ENCODE measurements around the gene NXNL2.

The NXNL2 gene

DNA sequence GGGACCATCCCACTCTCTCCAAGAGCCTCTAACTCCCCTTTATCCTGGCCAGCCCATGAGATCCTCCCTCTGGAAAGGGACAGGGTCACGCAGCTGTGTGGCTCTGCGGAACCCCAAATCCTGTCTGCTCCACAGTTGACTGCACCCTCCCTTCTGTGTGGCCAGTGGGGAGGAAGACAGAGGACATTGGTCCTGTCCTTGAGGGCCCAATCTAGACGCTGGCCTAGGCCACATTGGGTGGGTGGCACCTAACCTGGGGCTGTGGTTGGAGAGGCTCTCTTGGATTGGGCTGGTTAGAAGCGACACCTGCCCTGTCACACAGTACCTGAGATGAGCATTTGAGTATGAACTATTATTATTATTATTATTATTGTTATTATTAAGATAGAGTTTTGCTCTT, 12.6 kb upstream of the NXNL2 start:
- FAIRE-seq: no peak
- no peak for TF ChIP-seq POLR2A (IDR thresholded peaks at IDR 0.05; ENCODE audit: low read depth, low read length)
- DNase-seq (ENCODE audit: insufficient read length, low spot score): no peak

DNA sequence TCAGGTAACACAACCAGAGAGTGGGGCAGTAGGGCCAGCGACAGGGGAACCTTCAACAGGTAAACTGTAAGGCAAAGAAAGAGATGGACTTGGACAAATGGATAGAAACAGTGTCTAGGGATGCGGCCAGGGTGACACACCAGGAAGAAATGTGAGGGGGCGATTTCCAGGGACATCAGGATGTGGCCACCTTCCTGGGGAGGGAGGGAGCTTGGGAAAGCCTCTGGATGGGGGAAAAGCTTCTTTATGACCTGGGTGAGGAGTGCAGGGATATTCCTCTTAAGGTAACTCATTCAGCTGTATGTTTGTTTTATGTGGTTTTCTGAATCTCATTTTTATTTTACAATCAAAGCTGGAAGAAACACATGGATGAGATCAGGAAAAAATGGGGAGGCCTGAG, 11.9 kb upstream of the NXNL2 start:
- no peak for FAIRE-seq
- DNase-seq (ENCODE audit: insufficient read length, low spot score): peak; percentile 65
- TF ChIP-seq POLR2A (IDR thresholded peaks at IDR 0.05; ENCODE audit: low read depth, low read length): no peak

DNA sequence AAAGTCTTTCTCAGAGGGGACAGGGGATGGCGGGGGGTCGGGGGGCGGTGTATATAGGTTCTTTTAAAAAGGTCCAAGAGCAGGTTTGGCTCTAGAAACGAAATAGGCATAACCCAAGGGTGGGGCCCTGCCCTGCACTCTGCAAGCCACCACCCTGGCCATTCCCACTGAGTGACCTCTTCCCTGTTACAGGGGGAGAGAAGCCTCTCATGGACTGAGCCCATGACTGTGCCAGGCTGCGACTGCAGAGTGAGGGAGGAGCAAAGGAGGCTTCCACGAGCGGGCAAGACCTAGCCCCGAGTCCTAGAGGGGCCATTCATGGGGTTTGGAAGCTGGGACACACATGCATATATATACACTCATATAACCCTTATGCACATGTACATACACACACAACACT, 10.1 kb upstream of the NXNL2 start:
- no peak for FAIRE-seq
- no peak for DNase-seq (ENCODE audit: insufficient read length, low spot score)
- TF ChIP-seq POLR2A (IDR thresholded peaks at IDR 0.05; ENCODE audit: low read depth, low read length): no peak

DNA sequence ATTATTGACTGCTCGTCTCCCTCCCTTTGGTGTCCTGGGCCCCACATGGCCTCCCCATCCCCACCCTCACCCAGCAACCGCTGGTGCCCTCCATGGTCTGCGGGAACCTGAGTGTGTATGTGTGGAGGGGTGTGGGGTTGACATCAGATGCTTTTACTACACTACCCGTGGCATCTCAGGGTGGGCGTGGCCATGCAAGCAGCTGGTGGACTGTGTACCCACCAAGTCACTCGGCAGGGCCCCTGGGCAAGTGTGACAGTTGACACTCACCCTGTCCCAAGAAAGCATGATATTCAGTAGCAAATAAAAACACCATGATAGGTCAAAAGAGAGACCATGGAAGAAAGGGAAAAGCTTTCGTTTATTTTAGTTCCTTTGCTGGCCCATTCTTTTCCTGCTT, 7.4 kb upstream of the NXNL2 start:
- FAIRE-seq: no peak
- no peak for DNase-seq (ENCODE audit: insufficient read length, low spot score)
- TF ChIP-seq POLR2A (IDR thresholded peaks at IDR 0.05; ENCODE audit: low read depth, low read length): no peak

DNA sequence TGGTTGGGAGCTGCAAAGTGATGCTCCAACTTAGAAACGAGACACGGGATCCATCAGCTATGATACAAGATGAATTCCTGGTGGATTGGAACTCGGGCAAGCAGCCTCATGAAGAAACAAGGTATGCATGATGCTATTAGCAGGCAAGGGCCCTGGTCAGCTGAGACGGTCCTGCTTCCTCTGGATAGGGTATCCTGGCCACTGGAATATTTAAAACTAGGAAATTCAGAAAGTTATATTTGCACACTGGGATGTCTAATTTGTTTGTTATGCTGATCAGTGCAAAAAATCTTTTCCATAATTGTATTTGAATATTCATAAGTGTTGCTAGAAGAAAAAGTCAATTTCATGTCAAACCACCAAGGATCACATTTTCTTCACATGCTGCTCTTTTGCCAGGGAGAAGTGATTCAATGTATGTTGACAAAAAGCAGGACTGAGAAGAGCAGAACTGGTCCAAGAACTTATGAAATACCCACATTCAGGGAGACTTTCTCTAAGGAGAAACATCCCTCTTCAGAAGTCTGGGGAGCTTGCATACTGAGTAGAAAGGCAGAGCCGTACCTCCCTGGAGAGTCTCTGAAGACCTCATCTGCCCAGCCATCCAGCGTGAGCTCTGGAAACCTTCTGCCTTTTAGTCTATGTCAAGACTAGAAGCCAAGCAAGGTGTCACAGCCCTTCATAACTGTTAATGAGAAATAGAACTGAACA, 6.7 kb upstream of the NXNL2 start:
- TF ChIP-seq POLR2A (IDR thresholded peaks at IDR 0.05; ENCODE audit: low read depth, low read length): no peak
- no peak for FAIRE-seq
- DNase-seq (ENCODE audit: insufficient read length, low spot score): no peak

DNA sequence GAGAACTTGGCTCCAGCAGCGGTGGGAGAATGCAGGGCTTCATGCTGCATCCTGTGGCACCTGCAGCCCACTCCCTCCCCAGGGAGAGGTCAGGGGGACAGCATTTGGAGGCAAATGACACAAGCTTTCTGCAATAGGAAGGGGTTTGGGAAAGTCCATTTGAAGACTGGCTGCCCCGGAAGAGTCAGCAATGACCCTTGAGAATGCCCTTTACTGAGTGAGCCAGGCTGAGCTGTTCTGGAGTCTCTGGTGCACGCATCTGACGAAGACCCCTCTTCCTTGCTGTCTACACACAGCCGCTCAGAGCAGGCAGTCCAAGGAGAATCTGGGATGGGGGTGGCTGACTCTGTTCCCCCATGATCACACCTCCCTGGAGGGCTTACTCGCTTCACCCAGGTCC, 5.5 kb upstream of the NXNL2 start:
- no peak for DNase-seq (ENCODE audit: insufficient read length, low spot score)
- TF ChIP-seq POLR2A (IDR thresholded peaks at IDR 0.05; ENCODE audit: low read depth, low read length): no peak
- no peak for FAIRE-seq

DNA sequence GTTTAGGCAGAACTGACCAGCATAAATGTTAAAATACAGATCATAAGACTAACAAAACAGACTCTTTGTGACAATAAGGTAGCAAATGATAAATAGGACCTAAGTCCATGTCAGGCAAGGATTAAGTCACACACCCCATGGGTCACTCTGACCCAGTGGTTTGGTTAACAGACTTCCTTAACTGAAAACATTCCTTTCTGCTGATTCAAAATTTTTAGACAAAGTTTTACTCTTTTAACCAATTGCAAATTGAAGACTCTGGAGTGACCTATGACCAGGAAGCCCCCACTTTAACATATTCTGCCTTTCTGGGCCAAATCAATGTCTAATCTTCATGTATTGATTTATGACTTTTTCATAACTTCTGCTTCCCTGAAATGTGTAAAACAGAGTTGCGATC, 4.9 kb upstream of the NXNL2 start:
- FAIRE-seq: peak; percentile 78

DNA sequence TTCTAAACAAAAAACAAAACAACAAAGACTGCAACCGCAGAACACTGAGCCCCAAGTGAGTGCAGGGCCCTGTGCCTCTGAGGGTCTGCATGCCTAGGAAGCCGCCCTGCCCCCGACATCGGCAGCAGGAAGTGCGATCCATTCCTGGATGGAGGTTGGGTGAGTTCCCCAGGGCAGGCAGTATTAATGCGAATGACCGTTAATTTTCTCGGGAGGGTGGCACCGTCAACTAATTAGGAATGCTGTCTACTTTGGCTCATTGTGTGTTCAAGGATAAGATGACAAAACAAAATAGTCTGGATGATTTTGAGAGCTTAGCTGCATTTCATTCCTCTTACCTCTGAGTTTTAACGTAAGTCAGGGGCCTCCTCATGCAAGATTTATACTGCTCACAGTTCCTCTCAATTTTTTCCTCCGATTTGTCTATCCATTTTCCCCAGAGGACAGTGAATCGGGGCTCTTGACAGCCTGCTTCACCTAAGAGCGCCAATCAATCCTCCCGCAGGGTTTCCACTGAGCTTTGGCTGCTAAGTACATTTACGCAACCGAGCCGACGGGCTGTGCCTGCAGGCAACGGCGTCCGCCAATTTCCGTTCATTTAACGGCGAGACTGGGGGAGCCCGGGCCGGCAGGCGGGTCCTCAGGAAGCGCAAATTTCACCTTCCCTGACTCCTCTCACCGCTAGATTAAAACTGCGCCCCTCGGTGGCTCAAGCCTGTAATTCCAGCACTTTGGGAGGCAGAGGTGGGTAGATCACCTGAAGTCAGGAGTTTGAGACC, 2.9 kb upstream of the NXNL2 start:
- TF ChIP-seq POLR2A (IDR thresholded peaks at IDR 0.05; ENCODE audit: low read depth, low read length): no peak
- DNase-seq (ENCODE audit: insufficient read length, low spot score) (no peak), FAIRE-seq (no peak)

More for the DNA sequence above, 4.9 kb upstream of the NXNL2 start:
- TF ChIP-seq POLR2A (IDR thresholded peaks at IDR 0.05; ENCODE audit: low read depth, low read length): no peak
- peak; percentile 88 for DNase-seq (ENCODE audit: insufficient read length, low spot score)

DNA sequence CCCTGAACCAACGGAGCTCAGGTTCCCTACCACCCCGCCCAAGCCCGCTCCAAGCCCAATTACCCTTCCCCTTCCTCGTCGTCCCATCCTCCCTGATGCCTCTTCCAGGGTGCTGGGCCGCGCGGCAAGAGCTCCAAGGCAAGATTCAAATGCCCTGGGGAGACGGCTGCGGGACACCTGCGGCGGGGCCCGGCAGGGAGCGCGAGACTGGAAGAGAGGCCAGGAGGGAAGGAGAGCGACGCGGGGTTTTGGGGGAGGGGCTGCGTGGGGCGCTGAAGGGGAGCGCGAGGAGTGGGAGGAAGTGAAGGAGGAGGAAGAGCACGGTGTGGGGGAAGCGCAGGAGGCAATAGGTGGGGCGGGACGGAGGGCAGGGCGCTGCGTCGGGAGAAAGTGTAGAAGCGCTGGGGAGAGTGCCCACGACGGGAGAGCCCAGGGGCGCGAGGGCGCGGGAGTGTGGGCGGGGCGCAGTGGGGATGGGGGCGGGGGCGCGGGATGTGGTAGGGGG, 975 bp upstream of the NXNL2 start:
- DNase-seq (ENCODE audit: insufficient read length, low spot score): peak; percentile 97
- TF ChIP-seq POLR2A (IDR thresholded peaks at IDR 0.05; ENCODE audit: low read depth, low read length): peak; percentile 79
- no peak for FAIRE-seq

DNA sequence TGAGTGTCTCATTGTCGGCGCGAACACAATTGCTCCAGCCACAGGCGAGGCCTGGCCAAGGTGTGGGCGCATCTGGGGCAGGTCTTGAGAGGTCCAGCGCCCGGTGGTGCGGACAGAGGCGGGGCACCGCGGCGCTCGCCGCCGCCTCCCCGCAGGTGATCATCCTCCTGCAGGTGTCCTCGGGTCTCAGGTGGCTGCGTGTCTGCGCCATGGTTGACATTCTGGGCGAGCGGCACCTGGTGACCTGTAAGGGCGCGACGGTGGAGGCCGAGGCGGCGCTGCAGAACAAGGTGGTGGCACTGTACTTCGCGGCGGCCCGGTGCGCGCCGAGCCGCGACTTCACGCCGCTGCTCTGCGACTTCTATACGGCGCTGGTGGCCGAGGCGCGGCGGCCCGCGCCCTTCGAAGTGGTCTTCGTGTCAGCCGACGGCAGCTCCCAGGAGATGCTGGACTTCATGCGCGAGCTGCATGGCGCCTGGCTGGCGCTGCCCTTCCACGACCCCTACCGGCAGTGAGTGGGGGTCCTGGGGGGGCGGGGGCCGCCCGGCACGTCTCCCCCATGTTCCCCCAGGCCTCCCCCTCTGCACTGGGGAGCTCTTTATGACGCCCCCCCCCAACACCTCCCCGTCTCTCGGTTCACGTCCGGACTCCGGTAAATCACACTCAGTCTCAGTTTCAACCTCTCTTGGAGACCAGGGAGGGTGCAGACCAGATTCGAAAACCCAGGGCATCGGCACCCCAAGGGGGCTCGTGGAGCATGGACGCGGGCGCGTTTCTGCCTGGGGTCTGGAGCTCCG, 446 bp downstream of the NXNL2 start:
- FAIRE-seq: no peak
- DNase-seq (ENCODE audit: insufficient read length, low spot score): no peak
- no peak for TF ChIP-seq POLR2A (IDR thresholded peaks at IDR 0.05; ENCODE audit: low read depth, low read length)

DNA sequence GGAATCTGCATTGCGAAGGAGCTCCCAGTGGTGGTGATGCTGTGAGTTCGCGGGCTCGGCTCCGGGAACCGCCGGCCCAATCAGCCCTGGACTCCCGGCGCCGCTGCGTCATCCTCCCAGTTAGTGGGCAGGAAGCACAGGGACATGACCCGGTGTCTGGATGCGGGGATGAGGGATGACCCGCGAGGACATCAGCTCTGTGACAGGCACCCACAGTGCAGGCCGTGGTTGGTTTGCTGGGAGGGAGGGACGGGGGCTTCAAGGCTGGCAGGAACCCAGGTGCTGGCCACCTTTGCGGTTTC, 996 bp downstream of the NXNL2 start:
- FAIRE-seq: no peak
- no peak for TF ChIP-seq POLR2A (IDR thresholded peaks at IDR 0.05; ENCODE audit: low read depth, low read length)
- DNase-seq (ENCODE audit: insufficient read length, low spot score): no peak

DNA sequence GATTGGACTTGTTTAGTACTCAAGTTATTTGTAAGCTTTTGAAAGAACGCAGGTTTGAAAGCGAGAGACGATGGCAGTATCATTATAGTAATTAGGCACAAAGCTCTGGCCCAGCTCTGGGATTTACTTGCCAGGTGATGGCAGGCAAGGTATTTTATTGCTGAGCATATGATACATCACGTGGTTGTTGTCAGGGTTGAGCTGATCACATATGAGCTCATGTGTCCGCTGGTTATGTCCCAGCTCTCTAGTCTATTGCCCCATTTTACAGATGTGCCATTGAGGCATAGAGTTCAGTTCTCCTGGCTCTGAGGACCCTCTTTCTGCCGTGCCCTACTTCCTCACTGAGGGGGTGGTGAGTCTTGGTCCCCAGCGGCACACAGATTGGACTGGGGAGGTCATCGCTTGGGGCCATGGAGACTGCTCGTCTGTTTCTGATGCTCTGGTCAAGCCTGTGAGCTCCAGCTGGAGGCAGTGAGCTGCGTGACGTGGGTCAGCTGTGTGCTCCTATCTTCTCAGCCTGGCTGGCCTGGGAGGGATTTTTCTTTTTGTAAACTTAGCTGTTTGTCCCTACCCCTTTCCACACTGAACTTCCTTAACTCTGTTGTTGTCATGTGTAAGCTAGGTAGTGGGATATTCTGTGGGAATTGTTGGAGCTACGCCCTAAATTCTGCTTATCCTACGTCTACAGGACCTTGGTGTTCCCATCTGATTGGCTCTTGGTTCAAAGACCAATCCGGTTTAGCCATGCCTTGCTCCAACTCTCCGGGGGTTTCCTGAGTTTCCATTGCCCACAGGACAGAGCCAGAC, 2.2 kb downstream of the NXNL2 start:
- TF ChIP-seq POLR2A (IDR thresholded peaks at IDR 0.05; ENCODE audit: low read depth, low read length): no peak
- FAIRE-seq (no peak), DNase-seq (ENCODE audit: insufficient read length, low spot score) (no peak)

DNA sequence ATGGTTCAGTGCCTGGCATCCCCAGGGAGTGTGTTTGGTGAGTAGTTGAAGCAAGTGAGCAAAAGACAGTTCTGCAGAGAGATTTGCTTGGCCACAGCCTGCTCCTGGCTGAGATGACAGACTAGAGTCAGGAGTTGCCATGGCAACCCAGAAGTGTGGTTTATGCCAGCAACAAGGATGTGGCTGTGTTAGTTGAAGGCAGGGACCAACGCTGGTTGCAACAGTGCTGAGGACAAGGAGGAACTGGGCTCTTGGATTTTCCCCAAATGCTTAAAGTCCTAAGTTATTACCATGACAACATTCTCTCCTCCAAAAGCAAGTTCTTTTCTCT, 2.7 kb downstream of the NXNL2 start:
- peak; percentile 94 for DNase-seq (ENCODE audit: insufficient read length, low spot score)
- no peak for TF ChIP-seq POLR2A (IDR thresholded peaks at IDR 0.05; ENCODE audit: low read depth, low read length)
- no peak for FAIRE-seq

Measured in H54 (cell line).